Activated T-cell treated with anti-CD3 and anti-CD28 coated beads, Interleukin-2, amount 50 U/mL, for 48 hours (primary cell): ENCODE results near the gene ZBTB3.
"Not testable (repeated sequence)": the region's sequence is repeated elsewhere in the genome, so short reads cannot be mapped to it uniquely, and the experiment has no call there.

Experiments
- DNase-seq, 2 experiments: peaks; one replicate each; pipeline ENCODE4 v3.0.0-alpha.2; 2020

The ZBTB3 gene

GRCh38 chr11:62753736-62754603 is at the start of gene ZBTB3:
Gene ZBTB3 (minus strand): TSS chr11:62754160. CDS start chr11:62753664, 496 bp downstream.
- DNase-seq = peak; percentile 97 to 98

GRCh38 chr11:62801071-62801470 is 47.1 kb upstream of the ZBTB3 start:
- DNase-seq = no peak

GRCh38 chr11:62799486-62799885 is 45.5 kb upstream of the ZBTB3 start:
- DNase-seq = no peak

- no peak for DNase-seq
Observed at GRCh38 chr11:62796281-62796680, 42.3 kb upstream of the ZBTB3 start.

GRCh38 chr11:62794201-62794775 is 40.3 kb upstream of the ZBTB3 start:
- no peak for DNase-seq

GRCh38 chr11:62792202-62792575 is 38.2 kb upstream of the ZBTB3 start:
- peak; percentile 38 to 47 for DNase-seq

GRCh38 chr11:62791501-62792201 is 37.7 kb upstream of the ZBTB3 start, which contains the start of gene TMEM223:
Gene TMEM223 (minus strand): TSS chr11:62792006. CDS start chr11:62791994, 12 bp downstream.
- peak; percentile 94 for DNase-seq

- no peak for DNase-seq
Observed at GRCh38 chr11:62789576-62789975, 35.6 kb upstream of the ZBTB3 start.

GRCh38 chr11:62788991-62789390 is 35.0 kb upstream of the ZBTB3 start:
- peak in 1 of 2 experiments; percentile 29 for DNase-seq

GRCh38 chr11:62787005-62787759 is 33.2 kb upstream of the ZBTB3 start, which contains the start of gene TMEM179B:
Gene TMEM179B (plus strand): TSS chr11:62787402. CDS start chr11:62787432, 30 bp downstream.
- DNase-seq = peak; percentile 98 to 99

- peak; percentile 93 for DNase-seq
Observed at GRCh38 chr11:62786318-62787004, 32.5 kb upstream of the ZBTB3 start.

GRCh38 chr11:62782753-62783152 is 28.8 kb upstream of the ZBTB3 start:
- no peak for DNase-seq

- no peak for DNase-seq
Observed at GRCh38 chr11:62778441-62778840, 24.5 kb upstream of the ZBTB3 start.

- peak in 1 of 2 experiments; percentile 44 for DNase-seq
Observed at GRCh38 chr11:62777389-62777788, 23.4 kb upstream of the ZBTB3 start.

- no peak for DNase-seq
Observed at GRCh38 chr11:62775646-62776045, 21.7 kb upstream of the ZBTB3 start.

GRCh38 chr11:62774407-62774806 is 20.4 kb upstream of the ZBTB3 start:
- DNase-seq = no peak

- peak; percentile 98 to 99 for DNase-seq
Observed at GRCh38 chr11:62771144-62772021, 17.4 kb upstream of the ZBTB3 start, which contains the start of gene TAF6L. Gene TAF6L (plus strand): TSS chr11:62771396. CDS start chr11:62775784, 4,388 bp downstream.

GRCh38 chr11:62770778-62771143 is 16.8 kb upstream of the ZBTB3 start:
- DNase-seq = peak; percentile 58 to 59

GRCh38 chr11:62760867-62761227 is 6.9 kb upstream of the ZBTB3 start:
- not testable (repeated sequence) for DNase-seq

- DNase-seq = no peak
Observed at GRCh38 chr11:62757846-62758788, 4.2 kb upstream of the ZBTB3 start.
